GM06990 (cell line): ENCODE data around the gene CDKL4.
A peak's percentile ranks its signal among the peaks of the same experiment; 100 is the strongest.

Source experiments
- DNase-seq: peaks from one replicate; pipeline ENCODE4 v3.0.0-alpha.2; 2011; ENCODE audit not compliant: insufficient read length; ENCODE audit errors: extremely low read depth
- H3K27me3 ChIP-seq: replicated peaks from 2 replicates; pipeline ENCODE4 v1.6.0; 2011; ENCODE audit warnings: low read length; ENCODE audit not compliant: control insufficient read depth, insufficient read depth
- H3K36me3 ChIP-seq: 2 replicates; pipeline ENCODE4 v1.5.1; 2011; ENCODE audit warnings: low read length; ENCODE audit not compliant: control insufficient read depth, insufficient read depth
- H3K4me3 ChIP-seq: replicated peaks from 2 replicates; pipeline ENCODE4 v1.5.1; 2011; ENCODE audit warnings: low read depth, mild to moderate bottlenecking, control low read depth, low read length
- TF ChIP-seq, protein P1 (sequence below): IDR thresholded peaks from 2 replicates; pipeline ENCODE4 v1.5.1; 2011; ENCODE audit warnings: low read length, control low read depth, mild to moderate bottlenecking, inconsistent platforms; ENCODE audit not compliant: insufficient read depth, poor library complexity, severe bottlenecking

CDKL4 gene

DNA sequence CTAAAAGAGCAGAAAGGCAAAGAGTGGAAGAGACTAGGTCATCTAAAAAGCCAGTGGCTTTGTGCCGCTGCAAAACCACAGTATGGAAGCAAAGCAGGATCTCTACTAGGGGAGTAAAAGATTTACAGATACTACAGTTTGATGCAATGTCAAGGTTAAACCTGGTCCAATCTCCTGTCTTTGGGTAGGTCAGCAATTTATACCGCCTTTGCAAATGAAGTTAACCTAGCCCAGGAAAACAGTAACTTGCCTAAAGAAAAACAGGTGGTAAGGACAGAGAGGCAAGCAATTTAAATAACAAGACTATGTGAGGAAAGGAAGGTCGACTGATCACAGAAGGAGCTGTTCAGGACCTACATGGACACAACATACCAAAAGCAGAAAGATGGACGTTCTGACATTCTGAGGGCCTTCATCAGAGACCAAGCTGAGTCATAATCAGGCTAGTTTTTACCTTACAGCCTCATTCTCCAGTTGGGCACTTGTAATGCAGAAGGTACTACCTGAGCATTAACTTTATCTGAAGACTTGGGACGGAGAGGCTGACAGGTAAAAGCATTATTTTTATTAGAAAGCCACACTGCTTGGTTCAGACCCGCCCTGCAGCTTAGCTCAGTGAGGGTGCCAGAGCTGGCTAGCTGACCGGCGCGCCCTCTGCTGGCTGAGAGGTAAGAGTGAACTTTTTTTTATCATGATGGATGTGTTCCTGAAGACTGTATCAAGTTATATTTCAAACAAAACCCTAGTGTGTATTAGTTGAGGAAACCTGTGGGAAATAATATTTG, 15.9 kb downstream of the CDKL4 start:
- DNase-seq: peak; percentile 46
- no peaks in the 10 kb centered on the region for H3K36me3 ChIP-seq
- no peak overlapping the region for H3K4me3 ChIP-seq
- TF ChIP-seq, protein P1, sequence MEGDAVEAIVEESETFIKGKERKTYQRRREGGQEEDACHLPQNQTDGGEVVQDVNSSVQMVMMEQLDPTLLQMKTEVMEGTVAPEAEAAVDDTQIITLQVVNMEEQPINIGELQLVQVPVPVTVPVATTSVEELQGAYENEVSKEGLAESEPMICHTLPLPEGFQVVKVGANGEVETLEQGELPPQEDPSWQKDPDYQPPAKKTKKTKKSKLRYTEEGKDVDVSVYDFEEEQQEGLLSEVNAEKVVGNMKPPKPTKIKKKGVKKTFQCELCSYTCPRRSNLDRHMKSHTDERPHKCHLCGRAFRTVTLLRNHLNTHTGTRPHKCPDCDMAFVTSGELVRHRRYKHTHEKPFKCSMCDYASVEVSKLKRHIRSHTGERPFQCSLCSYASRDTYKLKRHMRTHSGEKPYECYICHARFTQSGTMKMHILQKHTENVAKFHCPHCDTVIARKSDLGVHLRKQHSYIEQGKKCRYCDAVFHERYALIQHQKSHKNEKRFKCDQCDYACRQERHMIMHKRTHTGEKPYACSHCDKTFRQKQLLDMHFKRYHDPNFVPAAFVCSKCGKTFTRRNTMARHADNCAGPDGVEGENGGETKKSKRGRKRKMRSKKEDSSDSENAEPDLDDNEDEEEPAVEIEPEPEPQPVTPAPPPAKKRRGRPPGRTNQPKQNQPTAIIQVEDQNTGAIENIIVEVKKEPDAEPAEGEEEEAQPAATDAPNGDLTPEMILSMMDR: peak; percentile 90
- H3K27me3 ChIP-seq: no peaks in the 10 kb centered on the region

DNA sequence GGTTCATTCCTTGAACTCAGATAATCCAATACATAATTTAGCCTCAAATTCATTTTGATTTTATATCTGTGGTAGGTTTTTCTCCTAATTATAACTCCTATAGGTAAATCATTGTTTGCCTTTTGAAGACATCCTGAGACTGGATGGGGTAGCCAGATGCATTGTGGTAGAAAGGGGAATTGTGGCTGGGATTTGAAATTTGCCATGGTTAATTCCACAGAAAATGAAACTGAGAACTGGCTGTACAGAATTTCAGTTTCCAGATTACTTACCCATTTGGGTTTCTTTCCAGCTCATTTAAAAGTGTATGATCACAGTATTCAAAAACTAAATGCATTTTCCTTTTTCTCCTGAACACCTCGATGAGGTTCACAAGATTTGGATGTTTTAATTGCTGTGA, 18.2 kb downstream of the CDKL4 start:
- H3K4me3 ChIP-seq: no peak overlapping the region
- TF ChIP-seq, protein P1: no peak
- DNase-seq: no peak
- no peaks in the 10 kb centered on the region for H3K36me3 ChIP-seq
- H3K27me3 ChIP-seq: no peaks in the 10 kb centered on the region

DNA sequence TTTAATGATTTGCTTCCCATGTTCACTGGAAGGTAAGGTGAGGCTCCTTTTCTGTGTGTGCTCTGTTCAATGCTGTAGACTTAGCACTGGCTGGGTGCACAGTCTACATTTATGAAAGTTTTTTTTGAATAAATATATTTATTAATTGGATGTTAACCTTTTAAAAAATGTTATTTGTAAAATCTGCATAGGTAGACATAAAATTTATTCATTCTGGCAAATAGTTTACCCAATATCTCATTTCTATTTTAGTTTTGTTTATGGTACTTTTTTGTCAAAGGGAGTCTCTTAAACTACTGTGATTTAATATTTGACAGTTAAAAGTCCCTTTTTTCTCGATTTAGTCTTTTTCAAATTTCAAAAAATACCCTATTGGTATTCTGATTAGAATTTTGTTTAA, 19.9 kb downstream of the CDKL4 start:
- no peak for DNase-seq
- Histone ChIP-seq H3K4me3 (no peak overlapping the region), H3K36me3 (no peaks in the 10 kb centered on the region), H3K27me3 (no peaks in the 10 kb centered on the region)
- TF ChIP-seq, protein P1: no peak

DNA sequence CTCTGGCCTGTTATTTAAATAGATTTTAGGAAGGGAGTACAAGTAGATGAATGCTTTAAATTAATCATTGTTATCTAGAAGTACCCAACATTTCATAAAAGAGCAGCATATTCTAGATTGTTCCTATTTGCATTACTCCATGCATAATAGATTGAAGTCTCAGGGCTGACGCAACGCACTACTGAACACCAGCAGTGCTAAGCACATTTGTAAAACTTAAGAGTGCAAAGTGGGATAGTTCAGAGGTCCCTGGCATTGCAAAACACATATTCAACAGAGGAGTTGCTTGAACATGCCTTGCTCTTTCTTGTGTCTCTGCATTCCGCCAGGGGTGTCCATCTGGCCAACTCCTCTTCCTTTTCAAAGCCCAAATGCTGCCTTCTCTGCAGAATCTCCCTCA, 22.3 kb downstream of the CDKL4 start:
- TF ChIP-seq, protein P1: no peak
- H3K27me3 ChIP-seq: no peaks in the 10 kb centered on the region
- H3K4me3 ChIP-seq: no peak overlapping the region
- H3K36me3 ChIP-seq: no peaks in the 10 kb centered on the region
- DNase-seq: no peak

DNA sequence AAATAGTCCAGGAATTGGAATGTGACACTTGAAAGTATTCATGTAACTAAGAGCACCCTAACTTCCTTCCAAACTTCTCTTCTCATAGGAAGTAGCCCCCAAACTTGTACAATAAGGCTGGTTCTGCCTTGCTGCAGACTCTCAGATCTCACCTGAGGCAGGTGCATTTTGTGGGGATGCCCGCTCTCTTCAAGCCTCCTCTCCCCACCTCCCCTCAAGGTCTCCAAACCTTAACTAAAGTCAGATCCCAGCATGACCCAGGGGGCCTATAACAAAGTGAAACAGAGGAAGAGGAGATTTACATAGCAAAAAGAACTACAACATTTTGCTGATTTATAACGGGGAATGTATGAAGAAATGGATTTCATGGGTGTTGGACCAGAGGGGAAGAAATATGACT, 23.6 kb downstream of the CDKL4 start:
- H3K4me3 ChIP-seq: no peak overlapping the region
- TF ChIP-seq, protein P1: no peak

More for the DNA sequence above, 23.6 kb downstream of the CDKL4 start:
- no peak for DNase-seq
- no peaks in the 10 kb centered on the region for H3K36me3 ChIP-seq
- H3K27me3 ChIP-seq: no peaks in the 10 kb centered on the region
